Middle frontal gyrus (tissue), 1 donor: ENCODE measurements around the gene ALX4.

Experiments used
- DNase-seq: peaks from one replicate; pipeline ENCODE4 v3.0.0-alpha.2; 2015; ENCODE audit warnings: low spot score; ENCODE audit errors: extremely low spot score

The ALX4 gene

GRCh38 chr11:44315947-44316658 lies 6.2 kb upstream of the ALX4 start:
- no peak for DNase-seq

- no peak for DNase-seq
Measured at GRCh38 chr11:44314733-44315132, 4.8 kb upstream of the ALX4 start.

DNA sequence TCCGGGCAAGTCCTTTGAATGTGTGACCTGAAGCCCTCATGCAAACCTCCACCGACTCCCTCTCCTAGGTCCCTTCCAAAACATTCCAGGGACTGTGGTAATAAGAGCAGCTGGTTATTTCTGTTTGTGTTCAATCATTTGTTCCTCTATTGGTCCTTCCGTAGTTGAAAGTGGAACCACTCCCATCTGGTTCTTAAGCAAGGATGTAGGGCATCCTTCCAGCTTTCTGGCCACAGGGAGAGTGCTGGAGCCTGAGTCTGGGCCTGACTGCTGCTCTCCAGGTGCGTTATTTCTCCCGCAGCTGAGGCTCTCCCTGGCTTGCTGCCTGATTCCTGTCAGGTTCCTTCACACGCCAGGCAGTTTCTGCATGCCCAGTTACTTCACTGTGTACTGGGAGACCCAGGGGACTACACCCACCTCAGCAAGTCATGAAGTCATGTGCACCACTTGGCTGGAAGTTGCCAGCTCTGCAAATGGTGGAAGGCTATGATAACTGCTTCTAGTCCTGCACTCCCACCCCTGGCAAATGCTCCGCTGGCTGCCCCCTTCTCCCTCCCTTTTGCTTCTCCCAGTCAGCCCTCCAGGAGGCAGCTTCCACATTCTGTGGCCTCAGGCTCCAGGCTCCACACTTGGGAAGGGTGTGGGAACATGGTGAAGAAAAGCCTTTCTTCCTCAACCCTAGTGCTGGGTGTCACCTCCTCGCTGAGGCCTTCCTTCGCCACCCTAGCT lies 4.0 kb upstream of the ALX4 start:
- no peak for DNase-seq

GRCh38 chr11:44312876-44313275 lies 2.9 kb upstream of the ALX4 start:
- no peak for DNase-seq

DNA sequence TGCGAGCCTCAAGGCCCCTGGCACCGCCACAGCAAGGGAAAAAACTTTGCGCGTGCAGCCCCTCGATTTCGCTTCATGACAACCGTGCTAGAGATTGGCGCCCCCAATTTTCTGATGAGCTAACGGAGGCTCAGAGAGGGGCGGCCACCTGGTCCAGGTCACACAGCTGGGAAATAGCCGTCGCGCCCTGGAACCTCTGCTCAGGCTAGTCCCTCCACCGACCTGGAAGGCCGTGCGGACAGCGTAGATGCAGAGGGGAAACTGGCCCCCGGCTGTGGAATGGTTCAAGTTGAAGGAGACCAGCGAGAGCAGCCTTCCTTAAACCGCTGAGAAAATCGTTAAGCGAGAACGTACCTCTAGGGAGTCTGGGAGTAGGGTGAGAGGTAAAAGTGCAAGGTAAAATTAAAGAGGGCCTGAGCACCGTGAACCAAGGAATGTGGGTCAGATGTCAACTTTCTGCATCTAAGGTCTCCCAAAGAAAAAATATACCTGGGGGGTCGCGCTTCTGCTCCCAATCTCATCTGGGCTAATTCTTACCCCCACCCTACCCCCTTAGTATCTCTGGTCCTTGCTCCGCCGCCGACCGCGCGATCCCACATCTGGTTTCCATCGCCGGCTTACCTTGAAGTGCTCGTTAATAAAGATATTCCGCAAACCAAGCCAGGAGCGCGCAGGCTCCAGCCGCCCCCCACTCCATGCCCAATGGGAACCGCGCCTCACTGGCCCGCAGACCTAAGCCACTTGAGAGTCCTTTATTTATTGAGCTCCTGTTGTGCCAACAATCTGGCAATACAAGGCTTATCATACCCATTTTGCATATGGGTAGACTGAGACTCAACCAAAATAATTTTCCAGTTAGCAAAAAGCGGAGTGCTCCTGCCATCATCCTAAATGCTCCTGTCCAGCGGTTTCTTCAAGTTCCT lies 1.7 kb upstream of the ALX4 start:
- no peak for DNase-seq

GRCh38 chr11:44310463-44311272 lies 729 bp upstream of the ALX4 start:
- no peak for DNase-seq

DNA sequence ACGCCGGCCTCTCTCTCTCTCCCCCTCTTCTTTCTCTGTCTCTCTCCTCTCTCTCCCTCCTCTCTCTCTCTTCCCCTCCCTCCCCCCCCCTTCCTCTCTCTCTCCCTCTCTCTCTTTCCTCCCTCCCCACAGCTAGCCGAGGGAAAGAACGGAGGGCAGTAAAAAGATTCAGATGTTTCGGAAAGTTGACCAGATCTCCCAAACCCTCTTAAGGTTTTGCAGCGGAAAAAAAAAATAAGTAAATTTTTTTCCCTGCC lies 195 bp upstream of the ALX4 start:
- no peak for DNase-seq

DNA sequence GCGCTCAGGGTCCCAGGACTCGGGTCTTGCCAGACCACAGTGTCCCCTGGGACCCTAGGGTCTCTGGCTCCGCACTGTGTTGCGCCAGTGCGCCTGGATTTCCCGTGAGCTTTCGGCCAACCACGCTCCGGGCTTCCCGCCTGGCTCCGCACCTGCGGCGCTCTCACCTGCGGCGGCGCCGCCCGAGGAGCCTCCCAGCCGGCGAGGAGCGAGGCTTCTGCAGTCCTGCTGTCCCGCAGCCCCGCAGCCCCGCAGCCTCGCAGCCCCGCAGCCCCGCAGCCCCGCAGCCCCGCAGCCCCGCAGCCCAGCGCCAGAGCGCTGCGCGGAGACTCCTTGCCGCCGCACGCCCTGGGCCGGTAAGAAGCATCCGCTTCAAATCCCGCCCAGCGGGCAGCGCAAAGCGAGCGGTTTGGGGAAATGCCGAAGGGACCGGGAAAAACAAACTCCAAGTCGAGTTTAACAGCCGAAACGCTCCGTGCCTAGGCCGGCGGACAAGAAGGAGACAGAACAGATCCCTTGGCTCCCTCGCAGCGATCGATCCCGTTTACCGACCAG lies 939 bp downstream of the ALX4 start:
- DNase-seq = no peak

- DNase-seq = no peak
Measured at GRCh38 chr11:44308256-44308922, 1.6 kb downstream of the ALX4 start.

DNA sequence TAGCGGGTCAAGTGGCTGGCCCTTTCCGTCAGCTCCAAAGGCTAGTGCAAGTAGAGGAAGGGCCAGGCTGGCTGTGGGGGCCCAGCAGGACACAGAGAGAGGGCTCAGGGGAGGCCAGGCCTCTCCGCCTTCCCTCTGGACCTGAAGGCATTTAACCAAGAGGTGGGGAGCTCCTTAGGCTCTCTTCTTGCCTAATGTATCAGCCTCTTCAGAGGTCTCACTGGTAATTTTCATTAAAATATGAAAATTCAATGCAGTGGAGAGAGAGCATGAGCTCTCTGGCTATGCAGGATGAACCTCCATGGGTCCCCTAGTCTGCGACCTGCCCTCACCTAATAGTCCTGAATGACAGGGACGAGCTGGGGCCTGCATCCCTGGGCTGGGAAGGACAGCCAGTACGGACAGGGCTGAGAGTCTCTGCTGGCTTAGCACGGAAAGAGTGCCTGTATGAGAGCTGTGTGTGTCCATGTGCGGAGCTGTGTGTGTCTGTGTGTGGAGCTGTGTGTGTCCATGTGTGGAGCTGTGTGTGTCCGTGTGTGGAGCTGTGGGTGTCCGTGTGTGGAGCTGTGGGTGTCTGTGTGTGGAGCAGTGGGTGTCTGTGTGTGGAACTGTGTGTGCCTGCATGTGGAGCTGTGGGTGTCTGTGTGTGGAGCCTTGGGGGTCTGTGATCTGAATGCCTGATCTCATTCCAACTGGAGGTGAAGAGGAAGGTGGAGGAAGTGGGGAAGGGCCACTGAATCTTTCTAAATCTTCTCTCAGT lies 2.4 kb downstream of the ALX4 start:
- DNase-seq = no peak

GRCh38 chr11:44306918-44307244 lies 3.1 kb downstream of the ALX4 start:
- DNase-seq = no peak

GRCh38 chr11:44306052-44306917 lies 3.7 kb downstream of the ALX4 start:
- DNase-seq = no peak

GRCh38 chr11:44305470-44306051 lies 4.4 kb downstream of the ALX4 start:
- no peak for DNase-seq

GRCh38 chr11:44305026-44305469 lies 4.9 kb downstream of the ALX4 start:
- DNase-seq = no peak

DNA sequence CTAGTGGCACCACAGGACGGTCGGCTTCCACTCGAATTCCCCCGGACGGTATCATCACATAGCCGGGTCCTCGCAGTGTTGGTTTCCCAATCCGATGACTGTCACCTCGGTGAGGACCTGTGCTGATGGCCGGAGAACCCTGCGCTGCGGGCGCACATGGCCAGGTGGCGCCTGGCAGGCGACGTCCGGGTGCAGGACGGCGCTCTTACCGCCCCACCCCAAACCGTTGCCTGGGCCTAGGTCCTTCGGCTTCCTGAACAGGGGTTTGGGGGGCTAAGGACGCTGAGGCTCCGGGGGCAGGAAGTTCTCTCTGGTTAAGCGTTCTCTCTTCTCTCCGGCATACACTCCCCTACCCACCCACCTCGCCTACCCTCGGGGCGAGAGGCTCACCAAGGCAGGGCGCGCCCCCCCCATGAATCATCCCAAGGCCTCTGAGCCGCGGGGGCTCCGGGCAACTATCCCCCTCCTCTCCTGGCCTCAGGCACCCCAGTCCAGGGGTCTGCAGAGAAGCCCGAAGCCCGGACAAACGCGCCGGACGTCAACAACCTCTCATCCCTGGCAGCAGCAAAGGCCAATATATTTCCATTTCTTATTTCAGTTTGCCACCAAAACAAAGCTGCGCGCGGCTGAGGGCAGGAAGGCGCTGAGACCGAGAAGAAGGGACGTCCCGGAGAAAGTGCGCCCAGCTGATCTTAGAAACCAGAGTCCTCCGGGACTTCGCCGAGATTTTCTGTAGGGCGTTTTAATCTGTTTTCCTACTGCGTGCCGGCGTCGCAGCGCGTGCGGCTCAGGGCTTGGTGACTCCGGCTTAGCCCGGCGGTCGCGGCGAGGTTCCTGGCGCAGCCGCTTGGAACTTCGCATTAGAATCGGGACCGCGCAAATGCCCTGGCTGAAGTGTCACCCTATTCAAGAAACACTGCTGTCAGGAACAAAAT lies 5.6 kb downstream of the ALX4 start:
- DNase-seq = no peak

- no peak for DNase-seq
Measured at GRCh38 chr11:44303401-44303938, 6.5 kb downstream of the ALX4 start.
